HepG2 (cell line): ENCODE data around the gene SPACA4. TPM values are rescaled to one million over a fixed set of nuclear protein-coding genes. Genes with fewer than 3 reads are reported as not detected.

ENCODE experiments used
- CREM ChIP-seq, 2 experiments: sonication (generic) in 1 of 2; formaldehyde crosslinking in 1 of 2; IDR thresholded peaks; 2 replicates each; pipeline versions ENCODE4 v1.4.0 to v1.6.1; 2016 to 2020; ENCODE audit warnings: antibody characterized with exemption in 1 of 2, mild to moderate bottlenecking in 1 of 2, missing genetic modification reagents in 1 of 2
- FLYWCH1 ChIP-seq: sonication (generic); formaldehyde crosslinking; IDR thresholded peaks from 2 replicates; pipeline ENCODE4 v1.8.1; 2023; ENCODE audit warnings: mild to moderate bottlenecking, missing genetic modification reagents
- HOXA7 ChIP-seq: sonication (generic); formaldehyde crosslinking; IDR thresholded peaks from 2 replicates; pipeline ENCODE4 v1.8.1; 2022; ENCODE audit warnings: mild to moderate bottlenecking, missing genetic modification reagents, moderate library complexity
- KDM5B ChIP-seq: sonication (generic); formaldehyde crosslinking; IDR thresholded peaks from 2 replicates; pipeline ENCODE4 v1.4.0; 2020; ENCODE audit warnings: missing genetic modification reagents, mild to moderate bottlenecking, borderline replicate concordance
- KLF11 ChIP-seq: IDR thresholded peaks from 2 replicates; pipeline ENCODE4 v1.6.1; 2016; ENCODE audit warnings: missing compliant biosample characterization
- NFIC ChIP-seq: IDR thresholded peaks from 2 replicates; pipeline ENCODE4 v1.6.1; 2012; ENCODE audit warnings: mild to moderate bottlenecking, low read length, inconsistent platforms
- NR2C2 ChIP-seq: sonication (generic); formaldehyde crosslinking; IDR thresholded peaks from 2 replicates; pipeline ENCODE4 v1.4.0; 2020; ENCODE audit warnings: missing genetic modification reagents, mild to moderate bottlenecking, moderate library complexity, borderline replicate concordance
- NR3C1 ChIP-seq: sonication (generic); formaldehyde crosslinking; IDR thresholded peaks from 2 replicates; pipeline ENCODE4 v1.4.0; 2020; ENCODE audit warnings: missing genetic modification reagents
- PPARG ChIP-seq: conservative IDR thresholded peaks from 2 replicates; pipeline ENCODE4 v1.6.1; 2016; ENCODE audit warnings: missing biosample characterization, missing genetic modification reagents
- REL ChIP-seq: sonication (generic); formaldehyde crosslinking; conservative IDR thresholded peaks from 2 replicates; pipeline ENCODE4 v1.8.0; 2022; ENCODE audit warnings: mild to moderate bottlenecking, missing genetic modification reagents, moderate library complexity
- RFXAP ChIP-seq: sonication (generic); formaldehyde crosslinking; IDR thresholded peaks from 2 replicates; pipeline ENCODE4 v1.4.0; 2020; ENCODE audit warnings: missing genetic modification reagents, borderline replicate concordance
- SP1 ChIP-seq, 2 experiments: fragments of 450-650 bp in 1 of 2; sonication (generic) in 1 of 2; formaldehyde crosslinking in 1 of 2; IDR thresholded peaks; 2 replicates each; pipeline versions ENCODE4 v1.4.0 to v1.6.1; 2016 to 2020; ENCODE audit warnings: missing genetic modification reagents in 1 of 2
- SP2 ChIP-seq: sonication (generic); formaldehyde crosslinking; IDR thresholded peaks from 2 replicates; pipeline ENCODE4 v1.5.1; 2020; ENCODE audit warnings: mild to moderate bottlenecking, missing genetic modification reagents
- SP4 ChIP-seq: sonication (generic); formaldehyde crosslinking; IDR thresholded peaks from 2 replicates; pipeline ENCODE4 v1.8.1; 2023; ENCODE audit warnings: mild to moderate bottlenecking, missing genetic modification reagents
- TBL1XR1 ChIP-seq: fragments of 150-350 bp; IDR thresholded peaks from 2 replicates; pipeline ENCODE4 v1.6.1; 2014; ENCODE audit warnings: borderline replicate concordance, low read length; ENCODE audit not compliant: partially characterized antibody
- ZNF383 ChIP-seq: sonication (generic); formaldehyde crosslinking; IDR thresholded peaks from 2 replicates; pipeline ENCODE4 v1.4.0; 2020; ENCODE audit warnings: missing genetic modification reagents, mild to moderate bottlenecking, borderline replicate concordance
- ZNF430 ChIP-seq: sonication (generic); formaldehyde crosslinking; IDR thresholded peaks from 2 replicates; pipeline ENCODE4 v1.9.0; 2021; ENCODE audit warnings: mild to moderate bottlenecking, missing genetic modification reagents
- ZNF709 ChIP-seq: sonication (generic); formaldehyde crosslinking; IDR thresholded peaks from 2 replicates; pipeline ENCODE4 v1.5.0; 2020; ENCODE audit warnings: mild to moderate bottlenecking, missing genetic modification reagents
- ZNF776 ChIP-seq: sonication (generic); formaldehyde crosslinking; IDR thresholded peaks from 2 replicates; pipeline ENCODE4 v1.4.0; 2020; ENCODE audit warnings: mild to moderate bottlenecking, missing genetic modification reagents
- ZNF878 ChIP-seq: sonication (generic); formaldehyde crosslinking; IDR thresholded peaks from 2 replicates; pipeline ENCODE4 v1.8.1; 2023; ENCODE audit warnings: mild to moderate bottlenecking, missing genetic modification reagents, moderate library complexity
- polyA plus RNA-seq, 8 experiments: library from polyadenylated mRNA; depleted of rRNA in 3 of 8; stranded (reverse) in 7 of 8; unstranded in 1 of 8; fragments of >200 nt; fragmentation: Illumina TruSeq in 4 of 8; extraction: Trizol in 4 of 8; gene quantifications; 2 replicates each; pipeline versions ENCODE4 v1.2.1 to v1.2.3, GENCODE V29; 2011 to 2016; ENCODE audit warnings: low read depth in 4 of 8, missing spikeins in 1 of 8, mixed read lengths in 1 of 8; ENCODE audit not compliant: insufficient read depth in 1 of 8
- total RNA-seq, 5 experiments: library from RNA; depleted of rRNA; stranded (reverse); fragments of >200 nt; fragmentation: Illumina TruSeq; extraction: Trizol; gene quantifications; 2 replicates each; pipeline ENCODE4 v1.2.3, GENCODE V29; 2016; ENCODE audit warnings: low read depth in 1 of 5
- TF ChIP-seq, protein P1 (sequence below): sonication (generic); formaldehyde crosslinking; IDR thresholded peaks from 2 replicates; pipeline ENCODE4 v1.4.0; 2020; ENCODE audit warnings: missing genetic modification reagents
- TF ChIP-seq, protein P2 (sequence below): sonication (generic); formaldehyde crosslinking; IDR thresholded peaks from 2 replicates; pipeline ENCODE4 v1.4.0; 2020; ENCODE audit warnings: missing genetic modification reagents, borderline replicate concordance
- TF ChIP-seq, protein P3 (sequence below): sonication (generic); formaldehyde crosslinking; conservative IDR thresholded peaks from 2 replicates; pipeline ENCODE4 v1.4.0; 2020; ENCODE audit warnings: missing genetic modification reagents
- TF ChIP-seq, protein P4 (sequence below): sonication (generic); formaldehyde crosslinking; IDR thresholded peaks from 2 replicates; pipeline ENCODE4 v1.5.0; 2020; ENCODE audit warnings: missing genetic modification reagents, mild to moderate bottlenecking, borderline replicate concordance

Gene SPACA4
- total and polyA plus RNA-seq, 2 of the 13 experiments (the other 11 are each of a cell fraction or from before 2014, with no cell fraction given): not detected

DNA sequence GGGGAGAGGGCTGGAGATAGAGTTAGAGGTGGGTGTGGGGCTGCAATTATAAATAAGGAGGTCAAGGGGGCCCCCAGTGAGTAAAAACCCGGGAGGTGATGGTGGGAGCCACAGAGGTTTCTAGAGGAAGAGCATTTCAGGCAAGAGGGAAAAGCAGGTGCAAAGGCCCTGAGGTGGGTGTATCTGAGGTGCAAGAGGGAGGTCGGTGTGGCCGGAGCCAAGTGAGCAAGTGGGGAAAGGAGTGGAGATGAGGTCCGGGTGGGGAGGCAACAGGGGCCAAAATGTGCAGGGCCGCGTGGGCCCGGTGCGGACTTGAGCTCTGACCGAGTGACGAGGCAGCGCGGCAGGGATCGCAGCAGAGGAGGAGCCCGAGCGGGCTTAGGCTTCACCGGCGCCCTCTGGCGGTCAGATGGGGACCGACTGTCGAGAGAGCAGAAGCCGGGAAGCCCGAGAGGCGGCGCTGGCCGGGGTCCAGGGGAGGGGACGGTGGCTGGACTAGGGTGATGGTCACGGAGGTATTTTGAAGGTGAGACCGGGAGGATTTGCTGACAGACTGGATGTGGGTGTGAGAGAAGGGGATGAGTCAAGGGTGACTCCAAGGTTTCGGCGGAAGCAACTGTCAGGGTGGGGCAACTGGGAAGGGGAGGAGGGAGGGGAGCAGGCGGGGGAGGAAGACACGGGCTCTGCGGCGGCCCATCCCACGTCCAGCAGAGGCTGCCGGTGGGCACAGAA lies 17.7 kb upstream of the SPACA4 start (continued):
- TF ChIP-seq SP4 (CRISPR knock-in tag): peak; percentile 76
- no peak for TF ChIP-seq ZNF383 (CRISPR knock-in tag)
- no peak for TF ChIP-seq ZNF878
- TF ChIP-seq, protein P1, sequence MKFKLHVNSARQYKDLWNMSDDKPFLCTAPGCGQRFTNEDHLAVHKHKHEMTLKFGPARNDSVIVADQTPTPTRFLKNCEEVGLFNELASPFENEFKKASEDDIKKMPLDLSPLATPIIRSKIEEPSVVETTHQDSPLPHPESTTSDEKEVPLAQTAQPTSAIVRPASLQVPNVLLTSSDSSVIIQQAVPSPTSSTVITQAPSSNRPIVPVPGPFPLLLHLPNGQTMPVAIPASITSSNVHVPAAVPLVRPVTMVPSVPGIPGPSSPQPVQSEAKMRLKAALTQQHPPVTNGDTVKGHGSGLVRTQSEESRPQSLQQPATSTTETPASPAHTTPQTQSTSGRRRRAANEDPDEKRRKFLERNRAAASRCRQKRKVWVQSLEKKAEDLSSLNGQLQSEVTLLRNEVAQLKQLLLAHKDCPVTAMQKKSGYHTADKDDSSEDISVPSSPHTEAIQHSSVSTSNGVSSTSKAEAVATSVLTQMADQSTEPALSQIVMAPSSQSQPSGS (CRISPR knock-in tag): 0 out of 2 replicates have a peak, but pooled peaks have one; percentile 31
- no peak for TF ChIP-seq PPARG (CRISPR knock-in tag)
- no peak for TF ChIP-seq KDM5B (CRISPR knock-in tag)
- TF ChIP-seq SP1 (IDR thresholded peaks at IDR 0.05): no peak
- no peak for TF ChIP-seq SP1 (CRISPR knock-in tag; IDR thresholded peaks at IDR 0.05)
- TF ChIP-seq NR2C2 (CRISPR knock-in tag): no peak
- TF ChIP-seq, protein P2, sequence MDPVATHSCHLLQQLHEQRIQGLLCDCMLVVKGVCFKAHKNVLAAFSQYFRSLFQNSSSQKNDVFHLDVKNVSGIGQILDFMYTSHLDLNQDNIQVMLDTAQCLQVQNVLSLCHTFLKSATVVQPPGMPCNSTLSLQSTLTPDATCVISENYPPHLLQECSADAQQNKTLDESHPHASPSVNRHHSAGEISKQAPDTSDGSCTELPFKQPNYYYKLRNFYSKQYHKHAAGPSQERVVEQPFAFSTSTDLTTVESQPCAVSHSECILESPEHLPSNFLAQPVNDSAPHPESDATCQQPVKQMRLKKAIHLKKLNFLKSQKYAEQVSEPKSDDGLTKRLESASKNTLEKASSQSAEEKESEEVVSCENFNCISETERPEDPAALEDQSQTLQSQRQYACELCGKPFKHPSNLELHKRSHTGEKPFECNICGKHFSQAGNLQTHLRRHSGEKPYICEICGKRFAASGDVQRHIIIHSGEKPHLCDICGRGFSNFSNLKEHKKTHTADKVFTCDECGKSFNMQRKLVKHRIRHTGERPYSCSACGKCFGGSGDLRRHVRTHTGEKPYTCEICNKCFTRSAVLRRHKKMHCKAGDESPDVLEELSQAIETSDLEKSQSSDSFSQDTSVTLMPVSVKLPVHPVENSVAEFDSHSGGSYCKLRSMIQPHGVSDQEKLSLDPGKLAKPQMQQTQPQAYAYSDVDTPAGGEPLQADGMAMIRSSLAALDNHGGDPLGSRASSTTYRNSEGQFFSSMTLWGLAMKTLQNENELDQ (CRISPR knock-in tag): no peak
- TF ChIP-seq, protein P3, sequence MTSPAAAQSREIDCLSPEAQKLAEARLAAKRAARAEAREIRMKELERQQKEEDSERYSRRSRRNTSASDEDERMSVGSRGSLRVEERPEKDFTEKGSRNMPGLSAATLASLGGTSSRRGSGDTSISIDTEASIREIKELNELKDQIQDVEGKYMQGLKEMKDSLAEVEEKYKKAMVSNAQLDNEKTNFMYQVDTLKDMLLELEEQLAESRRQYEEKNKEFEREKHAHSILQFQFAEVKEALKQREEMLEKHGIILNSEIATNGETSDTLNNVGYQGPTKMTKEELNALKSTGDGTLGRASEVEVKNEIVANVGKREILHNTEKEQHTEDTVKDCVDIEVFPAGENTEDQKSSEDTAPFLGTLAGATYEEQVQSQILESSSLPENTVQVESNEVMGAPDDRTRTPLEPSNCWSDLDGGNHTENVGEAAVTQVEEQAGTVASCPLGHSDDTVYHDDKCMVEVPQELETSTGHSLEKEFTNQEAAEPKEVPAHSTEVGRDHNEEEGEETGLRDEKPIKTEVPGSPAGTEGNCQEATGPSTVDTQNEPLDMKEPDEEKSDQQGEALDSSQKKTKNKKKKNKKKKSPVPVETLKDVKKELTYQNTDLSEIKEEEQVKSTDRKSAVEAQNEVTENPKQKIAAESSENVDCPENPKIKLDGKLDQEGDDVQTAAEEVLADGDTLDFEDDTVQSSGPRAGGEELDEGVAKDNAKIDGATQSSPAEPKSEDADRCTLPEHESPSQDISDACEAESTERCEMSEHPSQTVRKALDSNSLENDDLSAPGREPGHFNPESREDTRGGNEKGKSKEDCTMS (CRISPR knock-in tag): no peak
- TF ChIP-seq ZNF709 (CRISPR knock-in tag): no peak
- no peak for TF ChIP-seq NR3C1 (CRISPR knock-in tag)
- TF ChIP-seq, protein P4, sequence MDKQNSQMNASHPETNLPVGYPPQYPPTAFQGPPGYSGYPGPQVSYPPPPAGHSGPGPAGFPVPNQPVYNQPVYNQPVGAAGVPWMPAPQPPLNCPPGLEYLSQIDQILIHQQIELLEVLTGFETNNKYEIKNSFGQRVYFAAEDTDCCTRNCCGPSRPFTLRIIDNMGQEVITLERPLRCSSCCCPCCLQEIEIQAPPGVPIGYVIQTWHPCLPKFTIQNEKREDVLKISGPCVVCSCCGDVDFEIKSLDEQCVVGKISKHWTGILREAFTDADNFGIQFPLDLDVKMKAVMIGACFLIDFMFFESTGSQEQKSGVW (CRISPR knock-in tag): no peak
- TF ChIP-seq HOXA7 (CRISPR knock-in tag): no peak
- no peak for TF ChIP-seq ZNF776
- TF ChIP-seq SP2 (CRISPR knock-in tag): no peak
- TF ChIP-seq KLF11 (CRISPR knock-in tag): no peak
- no peak for TF ChIP-seq TBL1XR1
- no peak for TF ChIP-seq NFIC
- no peak for TF ChIP-seq ZNF430
- no peak for TF ChIP-seq REL (CRISPR knock-in tag)
- no peak for TF ChIP-seq CREM (IDR thresholded peaks at IDR 0.05)
- no peak for TF ChIP-seq CREM (CRISPR knock-in tag; IDR thresholded peaks at IDR 0.05)
- TF ChIP-seq FLYWCH1: no peak
- no peak for TF ChIP-seq RFXAP (CRISPR knock-in tag)
